ENCODE results near the gene ACOX2. TPM values are rescaled to one million over a fixed set of nuclear protein-coding genes. Genes with fewer than 3 reads are reported as not detected.

The ACOX2 gene
- total and polyA plus RNA-seq, 2 of the 8 experiments (the other 6 are each of a cell fraction or from before 2014, with no cell fraction given): 3.2 to 9.2 TPM

DNA sequence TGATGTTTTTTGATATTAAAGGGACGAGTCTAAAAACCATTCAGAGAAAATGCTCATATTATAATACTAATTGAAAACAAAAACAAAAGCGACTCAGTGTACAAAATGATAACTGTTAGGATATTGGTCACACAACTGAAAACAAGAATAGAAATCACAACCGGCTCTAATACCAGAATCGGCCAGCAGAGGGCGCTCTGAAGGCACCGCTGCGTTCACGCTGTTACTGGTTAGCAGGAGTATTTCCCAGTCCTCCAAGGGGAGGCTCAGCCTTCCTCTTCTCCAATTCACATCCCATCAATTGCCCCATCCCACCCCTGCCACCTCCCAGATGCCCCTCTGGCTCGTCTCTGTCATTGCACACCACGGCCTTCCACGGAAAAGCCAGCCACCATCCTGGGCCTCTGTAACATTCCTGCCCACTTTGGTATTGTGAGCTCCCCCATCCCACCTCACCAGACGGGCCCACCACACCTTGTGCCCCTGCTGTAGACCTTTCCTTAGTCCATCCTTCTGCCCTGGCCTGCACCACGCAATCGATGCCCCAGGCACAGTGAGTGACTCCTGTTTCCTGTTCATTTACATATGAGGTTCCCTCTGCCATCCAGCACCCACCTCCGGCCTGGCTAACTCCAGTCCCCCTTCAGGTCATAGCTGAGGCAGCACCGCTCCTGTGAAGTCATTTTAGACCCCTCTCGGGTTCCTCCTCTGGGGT lies 31.7 kb upstream of the ACOX2 start (continued):
- TF ChIP-seq, protein P1, sequence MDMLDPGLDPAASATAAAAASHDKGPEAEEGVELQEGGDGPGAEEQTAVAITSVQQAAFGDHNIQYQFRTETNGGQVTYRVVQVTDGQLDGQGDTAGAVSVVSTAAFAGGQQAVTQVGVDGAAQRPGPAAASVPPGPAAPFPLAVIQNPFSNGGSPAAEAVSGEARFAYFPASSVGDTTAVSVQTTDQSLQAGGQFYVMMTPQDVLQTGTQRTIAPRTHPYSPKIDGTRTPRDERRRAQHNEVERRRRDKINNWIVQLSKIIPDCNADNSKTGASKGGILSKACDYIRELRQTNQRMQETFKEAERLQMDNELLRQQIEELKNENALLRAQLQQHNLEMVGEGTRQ (IDR thresholded peaks at IDR 0.05; ENCODE audit: low read length): no peak
- no peak for TF ChIP-seq SIN3A (conservative IDR thresholded peaks at IDR 0.05 in 1 of 2, IDR thresholded peaks at IDR 0.05 in 1 of 2; ENCODE audit: low read depth in 1 of 2, low read length in 2 of 2)

All from H1 (cell line).